COR-L47 (cell line): ENCODE results near the gene CCT8.
"Not testable (repeated sequence)": the region's sequence is repeated elsewhere in the genome, so short reads cannot be mapped to it uniquely, and the experiment has no call there.

Experiments
- DNase-seq: peaks from one replicate; lab custom pipeline; 2025; lab: John Stamatoyannopoulos, UW

The CCT8 gene

DNA sequence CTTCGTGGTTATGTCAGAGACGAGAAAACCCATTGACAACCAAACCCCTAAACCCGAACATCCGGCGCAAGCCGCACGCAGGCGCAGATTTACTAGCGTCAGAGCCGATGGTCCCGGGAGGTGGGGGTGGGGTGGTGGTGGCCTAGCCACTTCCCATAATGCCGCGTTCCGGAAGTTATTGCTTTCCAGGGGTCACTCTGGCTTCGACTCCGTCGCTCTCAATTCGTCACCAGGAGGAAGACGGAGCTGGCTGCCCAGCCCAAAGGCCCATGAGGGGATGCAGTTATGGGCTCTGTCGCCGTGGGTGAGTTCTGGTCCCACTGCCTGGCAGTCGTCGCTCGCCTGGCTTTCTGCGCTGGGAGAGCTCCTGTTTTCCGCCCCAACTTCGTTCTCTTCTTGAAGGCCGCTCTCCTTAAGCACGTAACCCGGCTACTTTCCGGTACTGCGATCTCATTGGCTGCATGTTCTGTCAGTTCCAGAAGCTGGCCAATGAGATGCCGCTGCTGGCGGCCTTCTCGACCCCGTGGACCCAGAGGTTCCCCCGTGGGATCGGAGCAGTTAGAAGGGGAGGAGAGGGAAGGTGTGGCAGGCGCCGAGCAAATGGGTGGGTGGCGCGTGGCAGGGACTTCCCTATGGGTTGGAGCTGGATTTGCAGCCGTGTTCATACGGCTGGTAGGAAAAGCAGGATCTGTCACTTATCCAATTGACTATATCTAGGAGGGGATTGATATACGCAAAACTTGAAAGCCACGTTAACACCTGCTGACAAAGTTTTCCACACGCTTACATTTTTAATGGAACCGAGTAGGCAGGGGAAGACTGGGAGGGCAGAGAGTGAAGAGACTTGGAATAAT lies 48.7 kb downstream of the CCT8 start, which contains the start of gene USP16:
Gene USP16, plus strand, starts transcription at position 195 of the 854 bp plus-strand sequence. CDS start 3,246 bp downstream, outside the sequence.
- peak; percentile 95 for DNase-seq

DNA sequence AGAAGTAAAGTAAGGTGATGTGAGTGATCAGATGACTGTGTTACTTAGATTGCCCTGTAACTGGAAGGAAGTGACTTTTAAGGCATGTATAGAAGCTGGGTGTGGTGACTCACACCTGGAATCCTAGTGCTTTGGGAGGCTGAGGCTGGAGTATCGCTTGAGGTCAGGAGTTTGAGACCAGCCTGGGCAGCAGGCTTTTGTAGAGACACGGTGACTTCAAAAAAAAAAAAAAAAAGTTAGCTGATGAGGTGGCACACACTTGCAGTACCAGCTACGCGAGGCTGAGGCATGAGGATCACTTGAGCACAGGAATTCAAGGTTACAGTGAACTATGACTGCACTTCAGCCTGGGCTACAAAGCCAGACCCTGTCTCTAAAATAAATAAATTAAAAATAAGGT lies 51.3 kb downstream of the CCT8 start:
- no peak for DNase-seq

DNA sequence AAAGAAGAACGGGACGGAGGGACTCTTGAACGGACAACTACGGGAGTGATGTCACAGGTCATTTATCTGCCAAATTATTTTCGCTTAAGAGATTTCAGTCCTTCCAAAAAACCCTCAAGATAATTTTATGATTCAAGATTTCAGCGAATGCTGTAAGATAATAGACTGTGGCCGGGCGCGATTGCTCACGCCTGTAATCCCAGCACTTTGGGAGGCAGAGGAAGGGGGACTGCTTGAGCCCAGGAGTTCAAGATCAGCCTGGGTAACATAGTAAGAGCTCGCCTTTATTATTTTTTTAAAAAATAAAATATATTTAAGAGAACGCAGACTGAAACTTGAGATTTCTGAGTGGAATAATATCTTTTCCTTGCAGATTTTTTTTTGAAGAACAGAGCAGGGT lies 54.9 kb downstream of the CCT8 start:
- no peak for DNase-seq

DNA sequence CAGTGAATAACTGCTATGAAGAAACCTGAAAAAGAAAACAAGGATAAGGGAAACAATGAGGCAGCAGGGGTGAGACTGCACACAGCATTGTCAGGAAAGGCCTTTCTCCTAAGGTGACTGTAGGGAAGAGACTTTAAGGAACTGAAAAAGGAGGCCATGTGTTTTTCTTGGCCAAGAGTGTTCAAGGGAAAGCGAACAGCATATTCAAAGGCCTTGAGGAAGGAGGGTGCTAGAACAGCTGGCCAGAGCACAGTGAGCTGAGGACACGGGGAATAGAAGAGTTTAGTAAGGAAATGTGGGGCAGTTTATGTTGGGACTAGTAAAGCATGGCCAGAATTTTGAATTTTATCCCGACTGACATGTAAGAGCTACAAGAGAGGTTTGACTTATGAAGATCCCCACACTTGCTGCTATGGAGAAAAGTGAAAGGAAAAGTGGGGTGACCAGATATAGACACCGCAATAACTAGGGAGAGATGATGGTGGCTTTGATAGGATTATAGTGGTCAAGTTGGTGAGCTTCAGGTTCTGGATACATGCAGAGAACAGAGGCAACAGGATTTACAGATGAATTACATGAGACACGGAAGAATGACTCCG lies 55.7 kb downstream of the CCT8 start:
- no peak for DNase-seq

DNA sequence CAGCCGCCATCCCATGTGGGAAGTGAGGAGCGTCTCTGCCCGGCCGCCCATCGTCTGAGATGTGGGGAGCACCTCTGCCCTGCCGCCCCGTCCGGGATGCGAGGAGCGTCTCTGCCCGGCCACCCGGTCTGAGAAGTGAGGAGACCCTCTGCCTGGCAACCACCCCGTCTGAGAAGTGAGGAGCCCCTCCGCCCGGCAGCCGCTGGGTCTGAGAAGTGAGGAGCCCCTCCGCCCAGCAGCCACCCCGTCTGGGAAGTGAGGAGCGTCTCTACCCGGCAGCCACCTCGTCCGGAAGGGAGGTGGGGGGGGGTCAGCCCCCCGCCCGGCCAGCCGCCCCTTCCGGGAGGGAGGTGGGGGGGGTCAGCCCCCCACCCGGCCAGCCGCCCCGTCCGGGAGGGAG lies 62.2 kb downstream of the CCT8 start:
- not testable (repeated sequence) for DNase-seq

DNA sequence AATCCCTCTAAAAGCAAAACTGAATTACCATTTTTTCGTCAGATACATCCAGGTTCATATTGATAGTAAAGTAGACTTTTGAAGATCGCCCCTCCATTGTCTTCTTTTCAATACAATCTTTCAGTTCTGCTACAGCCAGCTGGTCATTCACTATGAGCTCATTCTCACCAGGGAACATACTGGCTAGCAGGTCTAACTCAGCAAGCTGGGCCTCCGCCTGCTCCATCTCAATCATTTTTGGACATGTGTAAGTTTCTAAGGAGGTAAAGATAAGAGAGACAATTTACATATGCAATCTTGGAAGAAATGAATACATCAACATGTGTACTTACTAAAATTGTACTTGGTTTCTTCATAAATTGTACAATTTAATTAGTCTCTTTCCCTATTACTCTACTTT lies 65.1 kb downstream of the CCT8 start:
- DNase-seq, result no peak

DNA sequence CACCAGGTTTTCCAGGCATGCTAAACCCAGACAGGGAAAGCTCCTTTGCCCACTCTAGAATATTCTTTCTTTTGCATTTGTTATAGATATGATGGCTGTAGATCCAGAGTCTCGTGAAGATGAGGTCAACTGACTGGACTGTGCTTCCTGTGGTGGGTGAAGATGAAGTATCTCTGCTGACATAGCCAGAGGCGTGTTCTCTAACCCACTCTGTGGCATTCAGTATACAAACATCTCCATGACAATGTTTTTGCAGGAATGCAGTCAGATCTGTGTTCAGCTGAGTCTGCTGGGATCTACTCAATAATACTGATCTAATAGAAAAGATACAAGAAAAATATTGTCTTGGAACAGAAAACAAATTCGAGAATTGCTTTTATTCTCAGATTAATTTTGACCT lies 65.6 kb downstream of the CCT8 start:
- no peak for DNase-seq

DNA sequence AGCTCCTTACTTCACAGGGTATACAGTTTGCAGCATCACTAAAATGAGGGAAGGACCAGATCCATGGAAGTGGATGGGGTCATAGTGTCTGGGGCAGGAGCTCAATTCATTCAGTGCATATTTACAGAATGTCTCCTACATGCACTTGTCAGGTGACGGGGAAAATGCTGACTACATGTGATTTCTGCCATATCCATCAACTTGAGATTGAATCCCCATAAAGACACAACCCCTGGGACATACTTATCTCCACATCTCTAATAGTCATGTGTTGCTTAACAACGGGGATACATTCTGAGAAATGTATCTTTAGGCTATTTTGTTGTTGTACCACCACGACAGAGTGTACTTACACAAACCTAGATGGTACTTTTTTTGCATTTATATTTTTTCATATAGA lies 66.3 kb downstream of the CCT8 start:
- DNase-seq, result no peak
